GM12872 (cell line): ENCODE measurements around the gene CYP2U1.

Experiments used
- TF ChIP-seq, protein P1 (sequence below): IDR thresholded peaks from 3 replicates; pipeline ENCODE4 v1.5.1; 2011; ENCODE audit warnings: low read depth, mild to moderate bottlenecking, low read length, moderate library complexity; ENCODE audit not compliant: insufficient read depth

Gene CYP2U1

DNA sequence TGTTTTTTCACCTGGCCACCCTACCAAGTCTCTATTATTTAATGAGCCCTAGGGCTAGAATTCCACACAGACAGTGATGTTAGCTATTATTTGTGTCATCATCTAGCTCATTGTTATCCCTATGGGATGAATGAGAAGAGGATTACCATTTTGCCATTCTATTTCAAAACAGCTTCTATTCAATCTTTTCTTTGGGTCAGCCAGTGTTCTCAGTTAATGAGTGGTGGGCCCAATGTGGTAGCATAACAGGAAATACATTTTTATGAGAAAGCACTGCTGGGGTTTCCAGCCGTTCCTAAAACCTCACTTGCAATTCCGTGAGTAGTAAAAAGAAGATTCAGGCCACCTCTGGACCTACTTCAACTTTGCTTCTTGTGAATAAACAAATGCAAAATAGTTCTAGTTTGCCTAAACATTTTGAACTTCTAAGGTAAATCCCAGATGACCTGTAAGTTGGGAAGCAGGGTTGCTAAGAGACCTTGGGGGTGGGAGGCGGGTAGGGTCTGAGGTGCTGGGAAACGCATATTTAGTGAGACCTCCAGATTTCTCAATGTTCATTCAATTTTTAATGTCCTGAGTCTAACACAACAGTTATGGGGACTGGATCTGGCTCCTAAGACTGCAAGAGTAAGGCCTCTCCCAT is 24.8 kb upstream of the CYP2U1 start:
- TF ChIP-seq, protein P1, sequence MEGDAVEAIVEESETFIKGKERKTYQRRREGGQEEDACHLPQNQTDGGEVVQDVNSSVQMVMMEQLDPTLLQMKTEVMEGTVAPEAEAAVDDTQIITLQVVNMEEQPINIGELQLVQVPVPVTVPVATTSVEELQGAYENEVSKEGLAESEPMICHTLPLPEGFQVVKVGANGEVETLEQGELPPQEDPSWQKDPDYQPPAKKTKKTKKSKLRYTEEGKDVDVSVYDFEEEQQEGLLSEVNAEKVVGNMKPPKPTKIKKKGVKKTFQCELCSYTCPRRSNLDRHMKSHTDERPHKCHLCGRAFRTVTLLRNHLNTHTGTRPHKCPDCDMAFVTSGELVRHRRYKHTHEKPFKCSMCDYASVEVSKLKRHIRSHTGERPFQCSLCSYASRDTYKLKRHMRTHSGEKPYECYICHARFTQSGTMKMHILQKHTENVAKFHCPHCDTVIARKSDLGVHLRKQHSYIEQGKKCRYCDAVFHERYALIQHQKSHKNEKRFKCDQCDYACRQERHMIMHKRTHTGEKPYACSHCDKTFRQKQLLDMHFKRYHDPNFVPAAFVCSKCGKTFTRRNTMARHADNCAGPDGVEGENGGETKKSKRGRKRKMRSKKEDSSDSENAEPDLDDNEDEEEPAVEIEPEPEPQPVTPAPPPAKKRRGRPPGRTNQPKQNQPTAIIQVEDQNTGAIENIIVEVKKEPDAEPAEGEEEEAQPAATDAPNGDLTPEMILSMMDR, result no peak

DNA sequence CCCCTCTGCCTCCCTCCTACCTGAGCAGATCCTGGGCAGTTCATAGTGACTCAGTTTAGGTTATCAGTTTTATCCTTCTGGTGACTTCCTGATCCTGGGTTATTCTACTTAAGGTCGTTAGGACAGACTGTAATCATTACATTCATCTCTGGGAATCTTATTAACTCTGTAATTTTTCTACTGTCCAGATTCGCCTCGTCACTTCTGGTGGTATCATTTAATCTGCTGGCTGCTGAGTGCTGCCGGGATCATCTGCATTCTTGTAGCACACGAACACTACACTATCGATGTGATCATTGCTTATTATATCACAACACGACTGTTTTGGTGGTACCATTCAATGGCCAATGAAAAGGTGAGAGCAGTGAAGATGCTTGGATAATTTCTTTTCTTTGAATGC is 23.0 kb upstream of the CYP2U1 start:
- TF ChIP-seq, protein P1, result no peak

DNA sequence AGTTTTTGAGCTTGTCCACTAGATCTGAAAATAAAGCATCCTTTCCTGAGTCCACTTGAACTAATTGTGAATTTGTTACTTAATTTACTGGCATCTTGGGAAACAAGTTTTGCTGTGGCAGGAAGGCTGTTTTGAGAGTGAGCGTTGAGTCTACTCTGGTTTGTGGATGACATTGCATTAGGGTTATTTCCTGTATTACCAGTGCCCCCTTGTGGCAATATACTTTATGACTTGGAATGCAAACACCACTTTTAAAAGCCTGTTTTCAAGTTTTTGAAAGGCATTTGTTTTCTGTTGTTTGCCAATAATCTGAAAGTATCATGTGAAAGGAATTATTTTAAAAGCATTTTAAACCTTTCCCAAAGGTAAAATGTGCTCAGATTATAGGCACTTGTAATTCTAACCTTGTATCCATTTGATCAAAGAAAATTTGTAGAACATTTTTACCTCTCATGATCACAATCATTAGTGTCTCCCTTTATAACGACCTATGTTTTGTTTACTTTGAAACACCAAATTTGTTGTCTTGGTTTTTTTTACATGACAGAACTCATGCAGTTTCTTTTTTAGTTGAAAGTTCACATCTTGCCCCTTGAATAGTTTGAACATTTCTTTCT is 18.0 kb upstream of the CYP2U1 start:
- TF ChIP-seq, protein P1, result peak; percentile 63

DNA sequence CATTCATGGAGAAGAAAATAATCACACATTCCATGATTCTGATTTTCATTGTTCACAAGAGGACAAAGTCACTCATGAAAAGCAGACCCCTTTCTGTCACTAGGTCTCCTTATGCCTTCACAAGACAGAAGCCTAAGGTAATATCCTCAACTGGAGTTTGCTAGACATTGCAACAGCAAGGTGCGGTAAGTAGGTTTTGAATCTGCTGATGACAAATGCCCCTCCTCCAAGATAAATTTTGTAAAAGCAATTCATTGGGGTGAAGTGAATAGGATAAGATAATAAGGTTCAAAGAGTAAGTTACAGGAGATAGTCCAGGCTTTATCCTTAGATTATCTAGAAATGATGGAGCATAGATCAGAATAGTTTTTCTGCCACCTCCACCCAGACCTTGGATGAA is 16.1 kb upstream of the CYP2U1 start:
- TF ChIP-seq, protein P1, result no peak

DNA sequence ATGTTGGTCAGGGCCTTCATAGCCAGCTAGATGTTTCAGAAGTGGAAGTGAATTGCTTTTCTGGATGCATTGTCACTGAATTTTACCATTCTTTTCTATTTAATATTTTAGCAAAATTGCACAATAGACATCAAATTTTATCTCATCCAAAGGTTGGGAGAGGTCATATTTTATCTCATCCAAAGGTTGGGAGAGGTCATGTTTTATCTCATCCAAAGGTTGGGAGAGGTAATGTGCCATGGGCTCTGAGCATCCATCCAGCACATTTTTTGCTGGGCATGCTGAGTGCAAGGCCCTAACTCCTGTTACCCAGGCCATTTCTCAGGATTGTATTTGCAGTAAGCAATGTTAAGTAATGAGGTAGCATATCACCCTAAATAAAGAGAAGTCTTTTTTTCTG is 14.7 kb upstream of the CYP2U1 start:
- TF ChIP-seq, protein P1, result no peak

DNA sequence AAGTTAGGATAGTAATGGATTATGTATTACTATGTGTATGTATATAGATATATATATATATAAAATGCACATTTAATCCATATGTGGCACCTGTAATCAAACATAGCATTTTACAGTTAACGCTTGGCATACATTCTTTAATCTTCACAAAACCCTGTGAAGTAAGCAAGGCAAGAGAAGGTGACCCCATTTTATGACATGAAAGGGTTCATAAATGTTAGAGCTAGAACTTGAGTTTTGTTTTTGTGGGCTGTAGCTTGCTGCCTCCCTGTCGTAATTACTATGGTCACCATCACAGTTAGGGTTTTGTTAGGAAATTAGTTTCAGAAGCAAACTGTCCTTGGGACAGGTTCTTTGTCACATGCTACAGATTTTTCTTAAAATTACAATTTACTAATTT is 13.8 kb upstream of the CYP2U1 start:
- TF ChIP-seq, protein P1, result no peak

DNA sequence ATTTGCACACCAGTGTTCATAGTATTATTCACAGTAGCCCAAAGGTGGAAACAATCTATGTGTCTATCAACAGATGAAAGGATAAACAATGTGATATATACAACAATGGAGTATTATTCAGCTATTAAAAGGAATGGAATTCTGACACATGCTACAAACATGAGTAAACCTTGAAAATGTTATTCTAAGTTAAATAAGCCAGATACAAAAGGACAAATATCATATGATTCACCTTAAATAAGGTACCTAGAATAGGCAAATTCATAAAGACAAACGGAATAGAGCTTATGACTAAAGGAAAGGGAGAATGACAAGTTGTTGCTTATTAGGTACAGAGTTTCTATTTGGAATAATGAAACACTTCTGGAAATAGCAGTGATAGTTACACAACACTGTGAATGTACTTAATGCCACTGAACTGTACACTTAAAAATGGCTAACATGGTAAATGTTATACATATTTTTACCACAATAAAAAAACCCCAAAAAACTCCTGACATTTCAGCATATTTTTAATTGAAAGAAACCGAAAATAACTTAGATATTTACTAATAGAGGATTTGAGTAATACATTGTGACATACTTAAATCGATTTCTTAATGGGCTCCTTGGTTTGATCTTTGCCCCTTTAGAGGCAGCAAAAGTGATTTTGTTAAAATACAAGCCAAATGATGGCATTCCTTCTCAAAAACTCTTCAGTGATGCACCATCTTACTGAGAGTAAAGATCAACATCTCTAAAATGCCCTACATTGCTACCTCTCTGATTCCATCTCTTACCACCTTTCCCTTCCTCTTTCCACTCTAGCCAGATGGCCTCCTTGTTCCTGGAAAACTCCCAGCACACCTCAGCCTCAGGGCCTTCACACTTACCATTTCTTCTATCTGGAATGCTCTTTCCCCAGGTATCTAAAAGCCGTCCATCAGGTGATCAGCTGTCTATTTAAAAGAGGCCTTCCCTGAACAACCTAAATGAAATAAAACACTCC is 8.6 kb upstream of the CYP2U1 start:
- TF ChIP-seq, protein P1, result no peak
